SJCRH30 (cell line): ENCODE measurements around the gene JAZF1. TPM values are rescaled to one million over a fixed set of nuclear protein-coding genes. Genes with fewer than 3 reads are reported as not detected.
A peak's percentile ranks its signal among the peaks of the same experiment; 100 is the strongest.

Source experiments
- DNase-seq, 2 experiments: peaks; one replicate each; pipeline ENCODE4 v3.0.0-alpha.2; 2015 to 2020
- H3K27ac ChIP-seq: fragments of 250-450 bp; sonication (Bioruptor Pico); 2 replicates; pipeline ENCODE4 v1.5.1; 2020; ENCODE audit warnings: mild to moderate bottlenecking, moderate library complexity
- H3K27me3 ChIP-seq: fragments of 250-450 bp; sonication (Bioruptor Pico); 2 replicates; pipeline ENCODE4 v1.5.1; 2020; ENCODE audit warnings: mild to moderate bottlenecking, moderate library complexity
- H3K36me3 ChIP-seq: fragments of 250-450 bp; sonication (Bioruptor Pico); 2 replicates; pipeline ENCODE4 v1.5.1; 2020; ENCODE audit warnings: mild to moderate bottlenecking, moderate library complexity
- H3K4me1 ChIP-seq: fragments of 250-450 bp; sonication (Bioruptor Pico); 2 replicates; pipeline ENCODE4 v1.5.1; 2020; ENCODE audit warnings: mild to moderate bottlenecking, moderate library complexity
- H3K4me3 ChIP-seq: fragments of 250-450 bp; sonication (Bioruptor Pico); 2 replicates; pipeline ENCODE4 v1.5.1; 2020; ENCODE audit warnings: mild to moderate bottlenecking, moderate library complexity
- H3K9me3 ChIP-seq: fragments of 250-450 bp; sonication (Bioruptor Pico); replicated peaks from 2 replicates; pipeline ENCODE4 v1.5.1; 2020; ENCODE audit warnings: mild to moderate bottlenecking, moderate library complexity
- total RNA-seq: library from RNA; depleted of rRNA; stranded (reverse); fragments of >200 nt; shearing (Covaris generic); gene quantifications from 2 replicates; pipeline ENCODE4 v1.2.3, GENCODE V29; 2014

The JAZF1 gene
- total RNA-seq, 1 experiment from 2014 or later: 10.5 TPM

- H3K36me3 ChIP-seq: no peaks in the 10 kb centered on the region
- H3K4me1 ChIP-seq: 0 out of 2 replicates have a peak, but pooled peaks cover 2% of the 10 kb centered on the region
- no peak for DNase-seq
- no peak overlapping the region for H3K27ac ChIP-seq
- H3K27me3 ChIP-seq: no peaks in the 10 kb centered on the region
- no peaks in the 10 kb centered on the region for H3K9me3 ChIP-seq
- H3K4me3 ChIP-seq: no peak overlapping the region
Observed at GRCh38 chr7:28202222-28202621, 21.6 kb upstream of the JAZF1 start.

GRCh38 chr7:28201131-28201530, 20.5 kb upstream of the JAZF1 start:
- Histone ChIP-seq H3K4me3 (no peak overlapping the region), H3K9me3 (no peaks in the 10 kb centered on the region), H3K4me1 (0 out of 2 replicates have a peak, but pooled peaks cover 2% of the 10 kb centered on the region), H3K27ac (no peak overlapping the region), H3K36me3 (no peaks in the 10 kb centered on the region), H3K27me3 (no peaks in the 10 kb centered on the region)
- no peak for DNase-seq

GRCh38 chr7:28200598-28200997, 20.0 kb upstream of the JAZF1 start:
- H3K27ac ChIP-seq: no peak overlapping the region
- H3K9me3 ChIP-seq: no peaks in the 10 kb centered on the region
- no peaks in the 10 kb centered on the region for H3K36me3 ChIP-seq
- H3K4me3 ChIP-seq: no peak overlapping the region
- H3K4me1 ChIP-seq: 0 out of 2 replicates have a peak, but pooled peaks cover 2% of the 10 kb centered on the region
- no peak for DNase-seq
- no peaks in the 10 kb centered on the region for H3K27me3 ChIP-seq

- no peak for DNase-seq
- H3K36me3 ChIP-seq: no peaks in the 10 kb centered on the region
- H3K27ac ChIP-seq: no peak overlapping the region
- no peaks in the 10 kb centered on the region for H3K9me3 ChIP-seq
- no peak overlapping the region for H3K4me3 ChIP-seq
- no peaks in the 10 kb centered on the region for H3K27me3 ChIP-seq
- 0 out of 2 replicates have a peak, but pooled peaks cover 2% of the 10 kb centered on the region for H3K4me1 ChIP-seq
Observed at GRCh38 chr7:28199021-28199510, 18.5 kb upstream of the JAZF1 start.

- no peak for DNase-seq
- Histone ChIP-seq H3K27ac (no peak overlapping the region), H3K4me1 (0 out of 2 replicates have a peak, but pooled peaks cover 2% of the 10 kb centered on the region)
Observed at GRCh38 chr7:28195910-28196620, 15.5 kb upstream of the JAZF1 start.

GRCh38 chr7:28192786-28193585, 12.4 kb upstream of the JAZF1 start:
- H3K4me3 ChIP-seq: no peak overlapping the region
- no peaks in the 10 kb centered on the region for H3K9me3 ChIP-seq
- H3K27me3 ChIP-seq: no peaks in the 10 kb centered on the region
- H3K36me3 ChIP-seq: no peaks in the 10 kb centered on the region
- H3K27ac ChIP-seq: no peak overlapping the region
- no peak for DNase-seq
- no peaks in the 10 kb centered on the region for H3K4me1 ChIP-seq

More at GRCh38 chr7:28195910-28196620, 15.5 kb upstream of the JAZF1 start:
- Histone ChIP-seq H3K27me3 (no peaks in the 10 kb centered on the region), H3K9me3 (no peaks in the 10 kb centered on the region), H3K4me3 (no peak overlapping the region), H3K36me3 (no peaks in the 10 kb centered on the region)

GRCh38 chr7:28191751-28192150, 11.2 kb upstream of the JAZF1 start:
- no peaks in the 10 kb centered on the region for H3K36me3 ChIP-seq
- no peak overlapping the region for H3K27ac ChIP-seq
- H3K9me3 ChIP-seq: no peaks in the 10 kb centered on the region
- H3K4me1 ChIP-seq: no peaks in the 10 kb centered on the region
- DNase-seq: no peak
- H3K4me3 ChIP-seq: no peak overlapping the region
- H3K27me3 ChIP-seq: no peaks in the 10 kb centered on the region

GRCh38 chr7:28191184-28191583, 10.6 kb upstream of the JAZF1 start:
- DNase-seq: no peak
- Histone ChIP-seq H3K27ac (no peak overlapping the region), H3K36me3 (no peaks in the 10 kb centered on the region), H3K4me3 (no peak overlapping the region), H3K27me3 (no peaks in the 10 kb centered on the region), H3K9me3 (no peaks in the 10 kb centered on the region), H3K4me1 (no peaks in the 10 kb centered on the region)

GRCh38 chr7:28190077-28190710, 9.6 kb upstream of the JAZF1 start:
- H3K27ac ChIP-seq: no peak overlapping the region
- no peaks in the 10 kb centered on the region for H3K36me3 ChIP-seq
- no peak for DNase-seq
- no peak overlapping the region for H3K4me3 ChIP-seq
- no peaks in the 10 kb centered on the region for H3K9me3 ChIP-seq
- H3K4me1 ChIP-seq: no peaks in the 10 kb centered on the region
- H3K27me3 ChIP-seq: no peaks in the 10 kb centered on the region

GRCh38 chr7:28187012-28187411, 6.4 kb upstream of the JAZF1 start:
- Histone ChIP-seq H3K9me3 (no peaks in the 10 kb centered on the region), H3K36me3 (no peaks in the 10 kb centered on the region), H3K4me1 (peaks cover 6% of the 10 kb centered on the region), H3K27ac (no peak overlapping the region), H3K4me3 (no peak overlapping the region), H3K27me3 (no peaks in the 10 kb centered on the region)
- no peak for DNase-seq

GRCh38 chr7:28183627-28184026, 3.0 kb upstream of the JAZF1 start:
- Histone ChIP-seq H3K4me1 (peaks cover 15% of the 10 kb centered on the region), H3K36me3 (no peaks in the 10 kb centered on the region), H3K9me3 (no peaks in the 10 kb centered on the region), H3K27me3 (no peaks in the 10 kb centered on the region), H3K27ac (no peak overlapping the region), H3K4me3 (no peak overlapping the region)
- peak; percentile 9 to 49 for DNase-seq

- H3K27me3 ChIP-seq: no peaks in the 10 kb centered on the region
- no peak for DNase-seq
- H3K36me3 ChIP-seq: no peaks in the 10 kb centered on the region
- no peaks in the 10 kb centered on the region for H3K9me3 ChIP-seq
- H3K4me1 ChIP-seq: peaks cover 15% of the 10 kb centered on the region
- H3K27ac ChIP-seq: no peak overlapping the region
- H3K4me3 ChIP-seq: no peak overlapping the region
Observed at GRCh38 chr7:28182071-28182471, 1.5 kb upstream of the JAZF1 start.

- no peaks in the 10 kb centered on the region for H3K27me3 ChIP-seq
- DNase-seq: no peak
- H3K4me1 ChIP-seq: peaks cover 15% of the 10 kb centered on the region
- no peaks in the 10 kb centered on the region for H3K9me3 ChIP-seq
- no peak overlapping the region for H3K4me3 ChIP-seq
- no peaks in the 10 kb centered on the region for H3K36me3 ChIP-seq
- H3K27ac ChIP-seq: no peak overlapping the region
Observed at GRCh38 chr7:28181416-28181815, 821 bp upstream of the JAZF1 start.

- H3K36me3 ChIP-seq: no peaks in the 10 kb centered on the region
- no peaks in the 10 kb centered on the region for H3K9me3 ChIP-seq
- peaks cover 18% of the 10 kb centered on the region for H3K4me1 ChIP-seq
- H3K27me3 ChIP-seq: no peaks in the 10 kb centered on the region
- H3K4me3 ChIP-seq: peak overlapping the region; percentile 77
- no peak overlapping the region for H3K27ac ChIP-seq
- DNase-seq: no peak
Observed at GRCh38 chr7:28180031-28180363, 598 bp downstream of the JAZF1 start.
